OCI-LY1 (cell line): ENCODE data around the gene FHIT.

Experiments
- EZH2 ChIP-seq: fragments of 200-600 bp; sonication (generic), shearing (Covaris generic); IDR thresholded peaks from 2 replicates; pipeline ENCODE4 v1.8.0; 2017; ENCODE audit warnings: borderline replicate concordance, mixed run types, mild to moderate bottlenecking, antibody characterized with exemption, low read length, moderate library complexity, mixed read lengths
- TF ChIP-seq, protein P1 (sequence below): fragments of 200-600 bp; sonication (generic), shearing (Covaris generic); IDR thresholded peaks from 2 replicates; pipeline ENCODE4 v1.5.1; 2017; ENCODE audit warnings: mild to moderate bottlenecking, antibody characterized with exemption, low read length, moderate library complexity, mixed read lengths

- TF ChIP-seq EZH2, result no peak
- TF ChIP-seq, protein P1, sequence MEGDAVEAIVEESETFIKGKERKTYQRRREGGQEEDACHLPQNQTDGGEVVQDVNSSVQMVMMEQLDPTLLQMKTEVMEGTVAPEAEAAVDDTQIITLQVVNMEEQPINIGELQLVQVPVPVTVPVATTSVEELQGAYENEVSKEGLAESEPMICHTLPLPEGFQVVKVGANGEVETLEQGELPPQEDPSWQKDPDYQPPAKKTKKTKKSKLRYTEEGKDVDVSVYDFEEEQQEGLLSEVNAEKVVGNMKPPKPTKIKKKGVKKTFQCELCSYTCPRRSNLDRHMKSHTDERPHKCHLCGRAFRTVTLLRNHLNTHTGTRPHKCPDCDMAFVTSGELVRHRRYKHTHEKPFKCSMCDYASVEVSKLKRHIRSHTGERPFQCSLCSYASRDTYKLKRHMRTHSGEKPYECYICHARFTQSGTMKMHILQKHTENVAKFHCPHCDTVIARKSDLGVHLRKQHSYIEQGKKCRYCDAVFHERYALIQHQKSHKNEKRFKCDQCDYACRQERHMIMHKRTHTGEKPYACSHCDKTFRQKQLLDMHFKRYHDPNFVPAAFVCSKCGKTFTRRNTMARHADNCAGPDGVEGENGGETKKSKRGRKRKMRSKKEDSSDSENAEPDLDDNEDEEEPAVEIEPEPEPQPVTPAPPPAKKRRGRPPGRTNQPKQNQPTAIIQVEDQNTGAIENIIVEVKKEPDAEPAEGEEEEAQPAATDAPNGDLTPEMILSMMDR, result no peak
Observed at GRCh38 chr3:61221759-61222362, 29.4 kb downstream of the FHIT start.
